Measurements from ENCODE around the gene DENND1A. TPM values are rescaled to one million over a fixed set of nuclear protein-coding genes. Genes with fewer than 3 reads are reported as not detected.
"Not testable (repeated sequence)": the region's sequence is repeated elsewhere in the genome, so short reads cannot be mapped to it uniquely, and the experiment has no call there.

DENND1A gene
- total RNA-seq, 1 donor from 2014 or later, result 6.9 TPM

DNA sequence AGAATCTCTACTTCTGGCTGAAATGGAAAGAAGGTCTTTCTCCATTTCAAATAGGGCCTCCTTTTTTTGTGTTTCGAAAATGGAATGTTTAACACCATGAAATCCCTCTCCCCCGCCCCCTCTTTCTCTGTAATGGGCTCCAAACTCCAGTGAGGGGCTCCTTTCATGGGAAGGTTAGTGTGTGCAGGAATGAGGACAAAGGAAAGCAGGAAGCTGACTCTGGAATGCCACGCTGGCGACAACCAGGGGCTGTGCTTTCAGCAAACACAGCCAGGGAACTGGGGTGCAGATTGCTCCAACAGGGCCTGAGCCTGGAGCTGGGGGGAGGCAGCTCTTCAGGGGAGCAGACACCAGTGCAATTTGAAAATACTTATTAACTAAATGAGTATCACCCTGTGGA is 491.1 kb downstream of the DENND1A start:
- peak in 1 of 2 donors; percentile 73 for DNase-seq (ENCODE audit: low read depth in 2 of 2)

DNA sequence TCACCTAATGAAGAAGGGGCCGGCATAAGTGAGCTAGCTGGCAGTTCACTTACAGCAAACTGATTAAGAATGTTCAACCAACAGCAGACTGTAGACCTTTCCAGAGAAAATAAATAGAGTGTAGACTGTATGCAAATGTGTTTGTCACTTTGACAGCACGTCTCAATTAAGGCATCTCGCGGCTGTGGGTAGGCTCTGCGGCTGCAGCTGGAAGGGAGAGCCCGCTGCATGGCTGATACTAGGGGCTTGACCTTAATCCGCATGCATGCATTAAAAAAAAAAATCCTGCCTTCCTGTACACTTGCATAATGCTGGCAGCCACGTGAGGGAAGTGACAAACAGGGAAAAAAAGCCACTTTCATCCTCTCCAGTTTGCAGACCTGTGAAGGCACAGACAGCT is 491.6 kb downstream of the DENND1A start:
- DNase-seq (ENCODE audit: low read depth in 2 of 2), result peak; percentile 26 to 89

DNA sequence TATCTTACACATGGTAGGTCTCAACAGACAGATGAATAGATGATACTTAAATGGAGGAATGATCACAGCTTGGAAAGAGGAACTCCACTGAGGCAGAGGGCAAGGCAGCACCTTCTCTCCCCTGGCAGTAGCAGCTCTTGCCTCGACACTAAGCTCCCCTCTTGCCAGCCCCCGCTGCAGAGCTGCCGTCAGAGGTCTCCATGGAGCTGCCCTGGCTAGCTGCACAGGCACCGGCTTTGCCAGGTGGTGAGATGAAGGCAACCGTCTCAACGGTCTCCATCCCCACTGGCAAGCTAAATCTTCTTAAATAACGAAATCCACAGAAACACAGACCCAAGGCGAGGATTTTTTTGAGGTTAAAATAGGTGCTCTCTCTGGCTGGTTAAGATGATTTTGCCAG is 492.7 kb downstream of the DENND1A start:
- no peak for DNase-seq (ENCODE audit: low read depth in 2 of 2)

- no peak for DNase-seq (ENCODE audit: low read depth in 2 of 2)
These were observed 494.5 kb downstream of the DENND1A start for GRCh38 chr9:123435471-123435870.

DNA sequence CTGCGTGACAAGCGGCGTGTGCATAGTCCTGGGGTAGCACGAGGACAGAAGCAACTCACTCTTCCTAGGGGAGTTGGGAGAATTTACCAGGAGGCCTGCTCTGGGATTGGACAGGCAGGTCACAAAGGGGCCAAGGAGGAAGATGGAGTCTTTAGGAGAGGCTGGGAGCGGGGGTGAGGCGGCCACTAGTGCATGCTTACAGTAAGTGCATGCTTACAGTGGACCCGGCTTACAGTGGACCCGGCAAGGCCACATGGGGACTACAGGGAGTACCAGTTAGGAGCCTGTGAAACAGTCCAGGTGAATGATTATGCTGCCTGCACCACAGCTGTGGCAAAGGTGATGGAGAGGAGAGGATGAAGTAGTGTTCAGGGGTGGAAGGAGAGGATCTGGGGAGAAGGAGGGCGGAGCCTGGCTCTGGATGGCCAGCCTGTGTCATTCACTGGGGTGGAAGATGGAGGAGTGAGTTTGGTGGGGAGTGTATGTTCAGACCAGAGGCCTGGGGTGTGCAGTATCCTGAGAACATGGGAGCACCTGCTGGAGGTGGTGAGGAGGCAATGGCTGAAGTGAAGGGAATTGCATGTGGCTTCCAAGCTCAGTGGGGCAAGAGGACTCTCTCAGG is 495.2 kb downstream of the DENND1A start:
- DNase-seq (ENCODE audit: low read depth in 2 of 2), result no peak

GRCh38 chr9:123432331-123433236 is 497.3 kb downstream of the DENND1A start:
- no peak for DNase-seq (ENCODE audit: low read depth in 2 of 2)

GRCh38 chr9:123431581-123431980 is 498.3 kb downstream of the DENND1A start:
- DNase-seq (ENCODE audit: low read depth in 2 of 2), result no peak

- DNase-seq (ENCODE audit: low read depth in 2 of 2), result not testable (repeated sequence)
These were observed 501.5 kb downstream of the DENND1A start for GRCh38 chr9:123428450-123428849.

GRCh38 chr9:123426406-123426805 is 503.5 kb downstream of the DENND1A start:
- no peak for DNase-seq (ENCODE audit: low read depth in 2 of 2)

DNA sequence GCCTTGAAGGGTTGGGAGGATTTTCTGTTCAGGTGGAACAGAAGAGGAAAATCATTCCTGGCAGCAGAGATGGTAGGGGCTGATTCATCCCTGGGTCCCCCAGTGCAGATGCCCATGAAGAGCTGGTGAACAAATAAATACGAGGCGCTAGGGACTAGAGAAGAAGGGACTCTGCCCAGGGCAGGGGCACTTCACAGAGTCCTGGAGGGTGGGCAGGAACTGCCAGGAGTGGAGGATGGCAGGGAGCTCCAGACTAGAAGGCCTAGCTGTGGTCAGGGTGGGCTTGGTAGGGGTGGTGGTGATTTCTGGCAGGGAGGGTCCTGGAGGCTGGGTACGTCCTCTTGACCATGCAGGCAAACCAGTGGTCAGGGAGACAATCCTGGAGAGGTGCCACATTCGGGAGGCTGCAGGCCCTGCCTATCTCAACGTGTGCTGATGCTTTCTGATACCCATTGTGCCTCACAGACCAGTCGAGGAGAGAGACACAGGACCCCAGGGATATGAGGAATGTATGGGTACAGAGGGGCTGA is 504.0 kb downstream of the DENND1A start:
- no peak for DNase-seq (ENCODE audit: low read depth in 2 of 2)

GRCh38 chr9:123425261-123425821 is 504.6 kb downstream of the DENND1A start:
- DNase-seq (ENCODE audit: low read depth in 2 of 2), result no peak

- no peak for DNase-seq (ENCODE audit: low read depth in 2 of 2)
These were observed 505.2 kb downstream of the DENND1A start for GRCh38 chr9:123424552-123425225.

- DNase-seq (ENCODE audit: low read depth in 2 of 2), result no peak
These were observed 505.8 kb downstream of the DENND1A start for GRCh38 chr9:123424131-123424530.

- no peak for DNase-seq (ENCODE audit: low read depth in 2 of 2)
These were observed 506.6 kb downstream of the DENND1A start for GRCh38 chr9:123423311-123423640.

DNA sequence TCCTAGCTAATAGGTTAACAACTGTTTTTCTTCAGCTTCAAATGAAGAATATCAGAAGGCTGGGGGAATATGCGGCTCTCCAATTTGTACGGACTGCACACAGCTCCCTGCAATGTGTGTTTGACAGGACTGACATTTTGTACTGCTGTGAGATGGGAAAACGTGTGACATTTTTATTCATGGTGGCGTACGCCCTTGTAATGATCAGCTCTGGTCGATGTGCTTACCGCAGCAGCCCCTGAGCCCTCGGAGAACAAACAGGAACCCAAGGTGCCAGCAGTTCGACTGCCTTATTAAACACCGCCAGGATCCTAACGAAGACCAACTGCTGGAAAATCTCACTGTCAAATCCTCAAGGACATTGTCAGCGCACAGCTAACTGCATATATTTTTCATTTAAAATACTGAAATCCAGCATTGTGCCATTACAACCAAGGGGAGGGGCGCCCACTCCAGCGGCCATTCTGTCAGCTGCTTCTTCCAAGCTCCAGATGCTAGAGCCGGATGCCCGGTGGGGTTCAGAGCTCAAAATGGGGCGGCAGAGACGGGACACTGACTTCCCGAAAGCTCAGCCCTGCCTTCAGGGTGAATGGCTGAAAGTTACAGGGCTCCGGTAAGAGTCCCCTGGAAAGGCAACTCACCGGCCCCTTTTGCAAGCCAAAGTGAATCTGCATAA is 507.2 kb downstream of the DENND1A start:
- DNase-seq (ENCODE audit: low read depth in 2 of 2), result no peak

GRCh38 chr9:123421801-123422455 is 508.0 kb downstream of the DENND1A start:
- DNase-seq (ENCODE audit: low read depth in 2 of 2), result no peak

- no peak for DNase-seq (ENCODE audit: low read depth in 2 of 2)
These were observed 508.7 kb downstream of the DENND1A start for GRCh38 chr9:123421186-123421585.

DNA sequence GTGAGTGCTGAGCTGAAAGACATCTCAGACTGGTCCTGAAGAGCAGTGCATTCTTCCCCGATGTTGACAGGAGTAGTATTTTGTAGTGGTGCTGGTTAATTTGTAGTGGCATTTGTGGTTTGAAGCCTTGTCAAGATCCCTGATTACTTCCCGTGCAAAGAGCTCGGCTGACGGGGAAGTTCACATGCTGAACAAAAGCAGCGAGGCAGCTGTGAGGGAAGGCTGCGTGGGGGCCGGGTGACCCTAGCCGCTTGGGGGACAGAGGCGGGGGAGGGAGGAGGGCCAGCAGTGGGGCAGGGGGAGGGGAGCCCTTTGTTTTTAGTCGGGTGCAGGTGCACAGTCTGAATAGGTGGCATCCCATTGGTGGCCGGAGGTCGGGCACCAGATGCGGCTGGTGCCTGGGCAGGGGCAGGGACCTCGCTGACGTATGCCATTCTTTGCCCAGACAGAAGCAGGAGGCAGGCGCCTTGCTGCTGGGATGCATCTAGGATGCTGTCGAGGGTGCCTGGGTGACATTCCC is 509.3 kb downstream of the DENND1A start:
- DNase-seq (ENCODE audit: low read depth in 2 of 2), result no peak

- DNase-seq (ENCODE audit: low read depth in 2 of 2), result no peak
These were observed 510.0 kb downstream of the DENND1A start for GRCh38 chr9:123419721-123420591.

GRCh38 chr9:123419091-123419490 is 510.8 kb downstream of the DENND1A start:
- no peak for DNase-seq (ENCODE audit: low read depth in 2 of 2)

Measured in lung microvascular endothelial cell (primary cell).